Muscle of leg (tissue), 11 donors: ENCODE results near the gene LRRC4C. TPM values are rescaled to one million over a fixed set of nuclear protein-coding genes. Genes with fewer than 3 reads are reported as not detected.

Source experiments
- DNase-seq: peaks from one replicate; pipeline ENCODE4 v3.0.0; 2013
- H3K27ac ChIP-seq: one replicate; pipeline ENCODE4 v1.5.1; 2013; ENCODE audit warnings: mild to moderate bottlenecking, low read length, control low read depth
- H3K27me3 ChIP-seq: one replicate; pipeline ENCODE4 v1.6.1; 2013; ENCODE audit warnings: low read length; ENCODE audit not compliant: control insufficient read depth, insufficient read depth
- H3K36me3 ChIP-seq: one replicate; pipeline ENCODE4 v1.6.1; 2013; ENCODE audit warnings: low read length; ENCODE audit not compliant: control insufficient read depth, insufficient read depth
- H3K4me1 ChIP-seq: one replicate; pipeline ENCODE4 v1.6.1; 2013; ENCODE audit warnings: low read length; ENCODE audit not compliant: control insufficient read depth, insufficient read depth
- H3K4me3 ChIP-seq: one replicate; pipeline ENCODE4 v1.5.1; 2013; ENCODE audit warnings: low read length, control low read depth
- H3K9me3 ChIP-seq: replicated peaks from 2 replicates; pipeline ENCODE4 v1.6.1; 2013; ENCODE audit warnings: low read depth, low read length; ENCODE audit not compliant: control insufficient read depth
- WGBS: methylation state at CpG from one replicate; pipeline ENCODE4 v1.1.5; 2013; ENCODE audit warnings: missing lambda C conversion rate; ENCODE audit not compliant: insufficient coverage; 5-methylcytosine and 5-hydroxymethylcytosine counted together
- polyA plus RNA-seq, 8 donors: library from polyadenylated mRNA; unstranded; fragments of 120-200 nt; gene quantifications; one replicate each; pipeline versions ENCODE4 v1.2.1 to v1.2.3, GENCODE V29; 2013; ENCODE audit warnings: inconsistent platforms in 1 of 8, low replicate concordance in 1 of 8; ENCODE audit not compliant: insufficient read length in 8 of 8, insufficient read depth in 1 of 8
- total RNA-seq: library from RNA; stranded (reverse); fragments of 120-200 nt; gene quantifications from one replicate; pipeline ENCODE4 v1.2.4, GENCODE V29; 2013

LRRC4C gene
- total and polyA plus RNA-seq, 9 donors: 1.8 to 5.3 (median 2.3) TPM

DNA sequence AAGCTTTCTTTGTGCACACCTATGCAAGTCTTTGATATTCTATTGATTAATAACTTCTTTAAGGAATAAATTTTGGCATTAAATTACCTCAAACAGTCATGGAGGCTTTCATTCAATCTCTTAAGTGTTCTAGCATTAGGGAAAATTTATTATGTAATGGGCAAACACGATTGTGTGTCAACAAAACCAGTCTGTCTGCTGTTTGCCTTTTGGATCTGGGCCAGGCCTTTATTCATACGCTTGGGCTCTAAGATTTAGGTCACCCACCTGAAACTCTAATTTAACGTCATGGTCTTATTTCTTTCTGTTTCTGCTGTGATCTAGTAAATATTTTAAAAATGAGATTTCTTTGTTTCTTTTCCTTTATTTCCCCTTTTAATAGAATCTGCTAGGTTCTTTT, 1270.6 kb downstream of the LRRC4C start:
- no CpG with 5 or more reads among the region's 3 CpGs for WGBS
- Histone ChIP-seq H3K4me1 (no peaks in the 10 kb centered on the region), H3K27ac (no peak overlapping the region), H3K4me3 (no peak overlapping the region), H3K9me3 (no peaks in the 10 kb centered on the region), H3K36me3 (no peaks in the 10 kb centered on the region), H3K27me3 (no peaks in the 10 kb centered on the region)
- DNase-seq: no peak

- DNase-seq: no peak
- Histone ChIP-seq H3K4me3 (no peak overlapping the region), H3K4me1 (no peaks in the 10 kb centered on the region), H3K27ac (no peak overlapping the region), H3K27me3 (no peaks in the 10 kb centered on the region), H3K36me3 (no peaks in the 10 kb centered on the region), H3K9me3 (no peaks in the 10 kb centered on the region)
- 40% methylated on average over 1 of the region's 4 CpGs for WGBS
These were observed 1272.2 kb downstream of the LRRC4C start for GRCh38 chr11:40187295-40187694.

- whole genome bisulfite sequencing: 58% methylated on average over 3 of the region's 13 CpGs
These were observed 1272.8 kb downstream of the LRRC4C start for GRCh38 chr11:40186437-40187263.

GRCh38 chr11:40185793-40186192, 1273.7 kb downstream of the LRRC4C start:
- no peaks in the 10 kb centered on the region for H3K27me3 ChIP-seq
- no peaks in the 10 kb centered on the region for H3K4me1 ChIP-seq
- no peak overlapping the region for H3K27ac ChIP-seq
- DNase-seq: no peak
- no peaks in the 10 kb centered on the region for H3K9me3 ChIP-seq
- 61% methylated on average over 3 of the region's 4 CpGs for WGBS
- H3K4me3 ChIP-seq: no peak overlapping the region
- no peaks in the 10 kb centered on the region for H3K36me3 ChIP-seq

More at GRCh38 chr11:40186437-40187263, 1272.8 kb downstream of the LRRC4C start:
- no peak for DNase-seq
- Histone ChIP-seq H3K36me3 (no peaks in the 10 kb centered on the region), H3K4me3 (no peak overlapping the region), H3K9me3 (no peaks in the 10 kb centered on the region), H3K27ac (no peak overlapping the region), H3K4me1 (no peaks in the 10 kb centered on the region), H3K27me3 (no peaks in the 10 kb centered on the region)

- Histone ChIP-seq H3K4me1 (no peaks in the 10 kb centered on the region), H3K4me3 (no peak overlapping the region), H3K27me3 (no peaks in the 10 kb centered on the region), H3K9me3 (no peaks in the 10 kb centered on the region), H3K36me3 (no peaks in the 10 kb centered on the region), H3K27ac (no peak overlapping the region)
- DNase-seq: no peak
- no CpG with 5 or more reads among the region's 5 CpGs for WGBS
These were observed 1276.1 kb downstream of the LRRC4C start for GRCh38 chr11:40183073-40184064.

DNA sequence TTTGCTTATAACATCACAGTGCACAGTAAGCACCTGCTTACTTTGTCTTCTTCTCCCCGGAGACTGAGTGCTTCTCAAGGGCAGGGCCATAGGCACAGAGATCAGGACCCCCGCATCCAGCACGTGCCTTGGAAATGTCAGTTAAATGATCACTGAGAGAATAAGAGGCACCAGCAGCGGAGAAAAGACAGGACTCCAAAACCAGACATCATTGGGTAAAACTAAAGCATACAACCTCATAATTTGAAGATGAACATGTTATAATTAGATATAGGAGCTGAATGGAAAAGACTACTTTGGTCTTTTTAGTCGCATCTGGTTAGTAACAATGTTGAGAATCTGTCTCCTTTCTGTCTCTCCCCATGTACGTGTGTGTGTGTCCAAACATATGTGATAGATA, 1279.9 kb downstream of the LRRC4C start:
- H3K9me3 ChIP-seq: no peaks in the 10 kb centered on the region
- H3K27me3 ChIP-seq: no peaks in the 10 kb centered on the region
- DNase-seq: no peak
- H3K36me3 ChIP-seq: no peaks in the 10 kb centered on the region
- 100% methylated on average over 1 of the region's 6 CpGs for WGBS
- H3K27ac ChIP-seq: no peak overlapping the region
- H3K4me3 ChIP-seq: no peak overlapping the region
- no peaks in the 10 kb centered on the region for H3K4me1 ChIP-seq

- Histone ChIP-seq H3K9me3 (no peaks in the 10 kb centered on the region), H3K27ac (no peak overlapping the region), H3K36me3 (no peaks in the 10 kb centered on the region), H3K4me1 (no peaks in the 10 kb centered on the region), H3K27me3 (no peaks in the 10 kb centered on the region), H3K4me3 (no peak overlapping the region)
- no peak for DNase-seq
- WGBS: no CpG with 5 or more reads among the region's 2 CpGs
These were observed 1281.0 kb downstream of the LRRC4C start for GRCh38 chr11:40178470-40178869.

DNA sequence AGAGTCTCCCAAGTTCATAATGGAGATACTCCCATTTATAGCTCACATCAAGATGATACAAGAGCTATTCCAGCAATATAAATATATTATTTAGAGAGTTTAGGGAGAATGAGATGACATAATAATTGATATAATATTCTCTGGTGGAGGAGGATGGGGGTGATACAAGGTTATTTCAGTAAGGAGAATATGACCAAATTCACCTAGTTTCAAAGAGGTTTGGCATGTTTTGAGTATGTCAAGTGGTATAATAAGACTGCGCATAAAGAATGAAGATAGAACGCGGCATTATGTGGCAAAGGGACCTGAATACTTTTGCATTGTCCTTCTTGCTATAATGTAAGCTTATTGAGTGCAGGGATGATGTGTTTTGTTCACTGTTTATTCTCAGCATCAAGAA, 1283.5 kb downstream of the LRRC4C start:
- Histone ChIP-seq H3K27ac (no peak overlapping the region), H3K4me1 (no peaks in the 10 kb centered on the region), H3K27me3 (no peaks in the 10 kb centered on the region), H3K9me3 (no peaks in the 10 kb centered on the region), H3K4me3 (no peak overlapping the region), H3K36me3 (no peaks in the 10 kb centered on the region)
- WGBS: 70% methylated on average over 2 of the region's 3 CpGs
- no peak for DNase-seq

- H3K27me3 ChIP-seq: no peaks in the 10 kb centered on the region
- H3K4me3 ChIP-seq: no peak overlapping the region
- H3K4me1 ChIP-seq: no peaks in the 10 kb centered on the region
- H3K27ac ChIP-seq: no peak overlapping the region
- whole genome bisulfite sequencing: 50% methylated on average over 1 of the region's 2 CpGs
- DNase-seq: no peak
- no peaks in the 10 kb centered on the region for H3K36me3 ChIP-seq
- peaks cover 3% of the 10 kb centered on the region for H3K9me3 ChIP-seq
These were observed 1289.4 kb downstream of the LRRC4C start for GRCh38 chr11:40170078-40170477.

- no peaks in the 10 kb centered on the region for H3K4me1 ChIP-seq
- no peak overlapping the region for H3K4me3 ChIP-seq
- no peaks in the 10 kb centered on the region for H3K36me3 ChIP-seq
- WGBS: no CpG with 5 or more reads among the region's 1 CpG
- no peaks in the 10 kb centered on the region for H3K27me3 ChIP-seq
- H3K9me3 ChIP-seq: peaks cover 3% of the 10 kb centered on the region
- DNase-seq: no peak
- no peak overlapping the region for H3K27ac ChIP-seq
These were observed 1291.0 kb downstream of the LRRC4C start for GRCh38 chr11:40168414-40168813.
